Smooth muscle cell (in vitro differentiated cells): ENCODE data around the gene COPS3. TPM values are rescaled to one million over a fixed set of nuclear protein-coding genes. Genes with fewer than 3 reads are reported as not detected.

ENCODE experiments used
- DNase-seq: peaks from one replicate; lab custom pipeline; 2025; ENCODE audit not compliant: unreplicated experiment; lab: John Stamatoyannopoulos, UW
- H2AFZ ChIP-seq: fragments of 200-600 bp; sonication (generic); 2 replicates; pipeline ENCODE4 v1.6.0; 2016; ENCODE audit warnings: antibody characterized with exemption, low read depth, mild to moderate bottlenecking
- H3F3A ChIP-seq: fragments of 200-600 bp; sonication (generic); 2 replicates; pipeline ENCODE4 v1.6.0; 2017; ENCODE audit warnings: antibody characterized with exemption, low read depth
- H3K27ac ChIP-seq: fragments of 200-600 bp; sonication (generic); 2 replicates; pipeline ENCODE4 v1.5.1; 2016; ENCODE audit warnings: low read depth, mild to moderate bottlenecking
- H3K27me3 ChIP-seq: fragments of 200-600 bp; sonication (generic); 2 replicates; pipeline ENCODE4 v1.6.1; 2016; ENCODE audit warnings: low read depth, mild to moderate bottlenecking
- H3K36me3 ChIP-seq: fragments of 200-600 bp; sonication (generic); 2 replicates; pipeline ENCODE4 v1.5.1; 2016; ENCODE audit warnings: low read depth
- H3K4me1 ChIP-seq: fragments of 200-600 bp; sonication (generic); 2 replicates; pipeline ENCODE4 v1.5.1; 2016; ENCODE audit warnings: low read depth
- H3K4me2 ChIP-seq: fragments of 200-600 bp; sonication (generic); 2 replicates; pipeline ENCODE4 v1.6.0; 2016; ENCODE audit warnings: mild to moderate bottlenecking
- H3K4me3 ChIP-seq: fragments of 200-600 bp; sonication (generic); 2 replicates; pipeline ENCODE4 v1.5.1; 2016; ENCODE audit warnings: mild to moderate bottlenecking
- H3K79me2 ChIP-seq: fragments of 200-600 bp; sonication (generic); 2 replicates; pipeline ENCODE4 v1.6.0; 2016; ENCODE audit warnings: low read depth, mild to moderate bottlenecking
- H3K9ac ChIP-seq: fragments of 200-600 bp; sonication (generic); 2 replicates; pipeline ENCODE4 v1.6.0; 2016; ENCODE audit warnings: low read depth
- H3K9me3 ChIP-seq: fragments of 200-600 bp; sonication (generic); replicated peaks from 2 replicates; pipeline ENCODE4 v1.5.1; 2016; ENCODE audit warnings: low read depth
- H4K20me1 ChIP-seq: fragments of 200-600 bp; sonication (generic); 2 replicates; pipeline ENCODE4 v1.6.0; 2016; ENCODE audit warnings: low read depth
- CTCF ChIP-seq: fragments of 200-600 bp; sonication (generic); IDR thresholded peaks from 2 replicates; pipeline ENCODE4 v1.5.1; 2017; ENCODE audit warnings: borderline replicate concordance, mild to moderate bottlenecking, antibody characterized with exemption; ENCODE audit not compliant: insufficient read depth, poor library complexity, severe bottlenecking
- WGBS: methylation state at CpG from one replicate; pipeline ENCODE4 v1.1.7; 2016; ENCODE audit warnings: low lambda C conversion rate; 5-methylcytosine and 5-hydroxymethylcytosine counted together
- polyA plus RNA-seq: library from polyadenylated mRNA; unstranded; fragments of >200 nt; fragmentation: Nextera tagmentation; extraction: Ambion mirVana; gene quantifications from 2 replicates; pipeline ENCODE4 v1.2.1, GENCODE V29; 2016
- total RNA-seq: library from RNA; depleted of rRNA; stranded (reverse); fragments of >200 nt; gene quantifications from 2 replicates; pipeline ENCODE4 v1.2.3, GENCODE V29; 2014

The COPS3 gene
- total and polyA plus RNA-seq, 2 experiments from 2014 or later, result 68.3 to 77.0 TPM

GRCh38 chr17:17300624-17301568 lies 19.9 kb upstream of the COPS3 start:
- Histone ChIP-seq H3K4me2 (peak overlapping the region; percentile 73), H4K20me1 (no peaks in the 10 kb centered on the region), H3K9ac (no peak overlapping the region), H3K79me2 (no peaks in the 10 kb centered on the region), H3F3A (peaks cover 5% of the 10 kb centered on the region), H3K27me3 (no peaks in the 10 kb centered on the region), H3K4me1 (no peaks in the 10 kb centered on the region), H3K36me3 (no peaks in the 10 kb centered on the region), H2AFZ (peak overlapping the region; percentile 73), H3K9me3 (no peaks in the 10 kb centered on the region), H3K4me3 (peak overlapping the region; percentile 39), H3K27ac (peak overlapping the region; percentile 20)
- TF ChIP-seq CTCF, result no peak
- 4% methylated on average over 35 of the region's 35 CpGs for WGBS
- peak; percentile 53 for DNase-seq

GRCh38 chr17:17298108-17298507 lies 17.1 kb upstream of the COPS3 start:
- Histone ChIP-seq H3K79me2 (no peaks in the 10 kb centered on the region), H3F3A (no peaks in the 10 kb centered on the region), H3K27ac (no peak overlapping the region), H3K9me3 (no peaks in the 10 kb centered on the region), H3K4me2 (no peak overlapping the region), H3K9ac (no peak overlapping the region), H3K27me3 (no peaks in the 10 kb centered on the region), H3K36me3 (no peaks in the 10 kb centered on the region), H4K20me1 (no peaks in the 10 kb centered on the region), H2AFZ (no peak overlapping the region), H3K4me3 (no peak overlapping the region), H3K4me1 (no peaks in the 10 kb centered on the region)
- no peak for DNase-seq
- TF ChIP-seq CTCF, result no peak
- 72% methylated on average over 3 of the region's 3 CpGs for WGBS

GRCh38 chr17:17297217-17297616 lies 16.2 kb upstream of the COPS3 start:
- no peak overlapping the region for H3K4me2 ChIP-seq
- H4K20me1 ChIP-seq, result no peaks in the 10 kb centered on the region
- H3K36me3 ChIP-seq, result no peaks in the 10 kb centered on the region
- no peak for TF ChIP-seq CTCF
- no peaks in the 10 kb centered on the region for H3K9me3 ChIP-seq
- H3K4me1 ChIP-seq, result no peaks in the 10 kb centered on the region
- H2AFZ ChIP-seq, result no peak overlapping the region
- H3F3A ChIP-seq, result no peaks in the 10 kb centered on the region
- no peaks in the 10 kb centered on the region for H3K79me2 ChIP-seq
- H3K9ac ChIP-seq, result no peak overlapping the region
- peak overlapping the region; percentile 41 for H3K27ac ChIP-seq
- H3K27me3 ChIP-seq, result no peaks in the 10 kb centered on the region
- DNase-seq, result no peak
- H3K4me3 ChIP-seq, result no peak overlapping the region
- whole genome bisulfite sequencing, result 98% methylated on average over 3 of the region's 3 CpGs
